Adrenal gland (tissue), 12 donors: ENCODE results near the gene SPECC1L. TPM values are rescaled to one million over a fixed set of nuclear protein-coding genes. Genes with fewer than 3 reads are reported as not detected.

ENCODE experiments used
- DNase-seq, 7 donors: peaks; one replicate each; pipeline ENCODE4 v3.0.0-alpha.2; 2019 to 2020
- H3K27ac ChIP-seq, 5 donors: fragments of 200-600 bp; sonication (generic) in 4 of 5; 1 replicate in 3 of 5; 2 replicates in 2 of 5; pipeline versions ENCODE4 v1.5.1 to v1.8.0; 2016 to 2020; ENCODE audit warnings: mild to moderate bottlenecking in 1 of 5
- H3K27me3 ChIP-seq: fragments of 200-600 bp; 2 replicates; pipeline ENCODE4 v1.8.0; 2021
- H3K36me3 ChIP-seq, 2 donors: fragments of 200-600 bp; replicated peaks in 1 of 2; 1 replicate in 1 of 2; 2 replicates in 1 of 2; pipeline versions ENCODE4 v1.5.1 to v1.8.0; 2018 to 2022
- H3K4me1 ChIP-seq, 2 donors: fragments of 200-600 bp; replicated peaks in 1 of 2; 1 replicate in 1 of 2; 2 replicates in 1 of 2; pipeline versions ENCODE4 v1.5.1 to v1.8.0; 2018 to 2021
- H3K4me3 ChIP-seq, 4 donors: fragments of 200-600 bp; sonication (generic) in 3 of 4; one replicate each; pipeline ENCODE4 v1.5.1; 2016 to 2018
- H3K9me3 ChIP-seq, 3 donors: fragments of 200-600 bp; sonication (generic) in 1 of 3; replicated peaks in 1 of 3; 1 replicate in 2 of 3; 2 replicates in 1 of 3; pipeline versions ENCODE4 v1.5.1 to v1.8.0; 2016 to 2021
- CTCF ChIP-seq, 6 experiments: fragments of 450-650 bp in 4 of 6; fragments of 200-600 bp in 2 of 6; sonication (generic) in 1 of 6; IDR thresholded peaks; 1 replicate in 5 of 6; 2 replicates in 1 of 6; pipeline versions ENCODE4 v1.5.1 to v1.8.0; 2016 to 2021; ENCODE audit warnings: antibody characterized with exemption in 6 of 6, mild to moderate bottlenecking in 2 of 6, moderate library complexity in 1 of 6
- POLR2A ChIP-seq, 2 donors: fragments of 450-650 bp; IDR thresholded peaks; one replicate each; pipeline ENCODE4 v1.6.1; 2017; ENCODE audit warnings: antibody characterized with exemption in 2 of 2, mild to moderate bottlenecking in 2 of 2, moderate library complexity in 1 of 2
- WGBS, 4 donors: extraction: QIAGEN DNeasy Blood & Tissue Kit in 2 of 4; methylation state at CpG; one replicate each; pipeline versions ENCODE4 v1.1.5 to v1.1.7; 2013 to 2017; 5-methylcytosine and 5-hydroxymethylcytosine counted together
- intact Hi-C, 2 donors: fragments of 100-400 bp; cut with DNase I; formaldehyde crosslinking; loops; one replicate each; pipeline versions ENCODE4 v1.14.1 to v1.15.0; 2022 to 2023
- polyA plus RNA-seq, 3 donors: library from polyadenylated mRNA; stranded (reverse); fragments of 200-250 nt in 2 of 3; fragments of 350-450 nt in 1 of 3; fragmentation: Illumina TruSeq in 1 of 3; extraction: RNeasy Lipid Tissue Mini Kit (QIAGEN cat#74804) in 1 of 3; gene quantifications; one replicate each; pipeline ENCODE4 v1.2.3, GENCODE V29; 2013 to 2014
- total RNA-seq, 9 donors: library from RNA; depleted of rRNA in 4 of 9; stranded (reverse); fragments of >200 nt in 4 of 9; fragments of 120-200 nt in 1 of 9; fragmentation: NEBNext Ultra II Directional in 1 of 9; extraction: Animal tissue kit (Norgen Biotek cat#: 25700) in 1 of 9; gene quantifications; one replicate each; pipeline versions ENCODE4 v1.1.0 to v1.2.4, GENCODE V29; 2013 to 2023
- donor health status: healthy with polysubstance abuse.
- donor health status: Bipolar disorder and iron deficiency.
- donor health status: DM: yes; HTN: yes; CAD: no.
- donor health status: DM: no; HTN: no; CAD: no.
- donor health status: DM: no; HTN: no; CAD: no.
- donor health status: DM: yes; HTN: yes; CAD: no.

The SPECC1L gene
- total and polyA plus RNA-seq, 12 donors, result 7.2 to 121 (median 43.5) TPM

- H3K27ac ChIP-seq, result no peak overlapping the region
- no peak for DNase-seq
- TF ChIP-seq POLR2A (IDR thresholded peaks at IDR 0.05) (no peak), CTCF (IDR thresholded peaks at IDR 0.05) (no peak)
- 88 to 97% (median 95%) methylated on average over 3 to 14 of the region's 14 CpGs for WGBS, 4 donors
- H3K27me3 ChIP-seq, result no peaks in the 10 kb centered on the region
- peaks cover 0 to 3% (median 0%) of the 10 kb centered on the region in 3 donors for H3K9me3 ChIP-seq
- no peaks in the 10 kb centered on the region for H3K36me3 ChIP-seq
- H3K4me3 ChIP-seq, result no peak overlapping the region
- intact Hi-C loops, result no loop called here
- H3K4me1 ChIP-seq, result no peaks in the 10 kb centered on the region
Observed at GRCh38 chr22:24225951-24226350, 44.7 kb upstream of the SPECC1L start.

GRCh38 chr22:24230911-24231656, 39.5 kb upstream of the SPECC1L start:
- TF ChIP-seq POLR2A (IDR thresholded peaks at IDR 0.05) (no peak), CTCF (IDR thresholded peaks at IDR 0.05) (peak in 3 of 6 experiments; percentile 18 to 34 (median 21))
- peak in 4 of 7 donors; percentile 36 to 61 (median 43) for DNase-seq
- intact Hi-C loops, result loop anchor here in 1 of 2 donors (5.0 kb wide), 1 partner anchor 34 kb away; no protein-coding TSS in a partner anchor
- H3K4me3 ChIP-seq, result no peak overlapping the region
- H3K9me3 ChIP-seq, result no peaks in the 10 kb centered on the region
- no peaks in the 10 kb centered on the region for H3K27me3 ChIP-seq
- 50 to 83% (median 57%) methylated on average over 7 to 18 of the region's 18 CpGs for WGBS, 4 donors
- H3K4me1 ChIP-seq, result no peaks in the 10 kb centered on the region
- no peaks in the 10 kb centered on the region for H3K36me3 ChIP-seq
- no peak overlapping the region for H3K27ac ChIP-seq

GRCh38 chr22:24231706-24232105, 38.9 kb upstream of the SPECC1L start:
- TF ChIP-seq POLR2A (IDR thresholded peaks at IDR 0.05) (no peak), CTCF (IDR thresholded peaks at IDR 0.05) (no peak)
- Histone ChIP-seq H3K4me3 (no peak overlapping the region), H3K4me1 (no peaks in the 10 kb centered on the region), H3K9me3 (no peaks in the 10 kb centered on the region), H3K27ac (peak overlapping the region in 1 of 5 donors; percentile 0), H3K27me3 (no peaks in the 10 kb centered on the region), H3K36me3 (no peaks in the 10 kb centered on the region)
- 89 to 91% (median 90%) methylated on average over 7 to 9 of the region's 9 CpGs for WGBS, 4 donors
- DNase-seq, result no peak
- intact Hi-C loops, result loop anchor here in 1 of 2 donors (5.0 kb wide), 1 partner anchor 34 kb away; no protein-coding TSS in a partner anchor

- intact Hi-C loops, result loop anchor here in 1 of 2 donors (5.0 kb wide), 1 partner anchor 35 kb away; no protein-coding TSS in a partner anchor
- TF ChIP-seq POLR2A (IDR thresholded peaks at IDR 0.05) (no peak), CTCF (IDR thresholded peaks at IDR 0.05) (no peak)
- Histone ChIP-seq H3K36me3 (no peaks in the 10 kb centered on the region), H3K9me3 (no peaks in the 10 kb centered on the region), H3K4me1 (no peaks in the 10 kb centered on the region), H3K27me3 (no peaks in the 10 kb centered on the region), H3K4me3 (no peak overlapping the region), H3K27ac (peak overlapping the region in 1 of 5 donors; percentile 0)
- no peak for DNase-seq
- WGBS, 4 donors, result 89 to 95% (median 91%) methylated on average over 6 of the region's 6 CpGs; no CpG with 5 or more reads in 1 of the 4 donors
Observed at GRCh38 chr22:24232124-24232523, 38.5 kb upstream of the SPECC1L start.
